ENCODE results near the gene INSRR.

The INSRR gene

DNA sequence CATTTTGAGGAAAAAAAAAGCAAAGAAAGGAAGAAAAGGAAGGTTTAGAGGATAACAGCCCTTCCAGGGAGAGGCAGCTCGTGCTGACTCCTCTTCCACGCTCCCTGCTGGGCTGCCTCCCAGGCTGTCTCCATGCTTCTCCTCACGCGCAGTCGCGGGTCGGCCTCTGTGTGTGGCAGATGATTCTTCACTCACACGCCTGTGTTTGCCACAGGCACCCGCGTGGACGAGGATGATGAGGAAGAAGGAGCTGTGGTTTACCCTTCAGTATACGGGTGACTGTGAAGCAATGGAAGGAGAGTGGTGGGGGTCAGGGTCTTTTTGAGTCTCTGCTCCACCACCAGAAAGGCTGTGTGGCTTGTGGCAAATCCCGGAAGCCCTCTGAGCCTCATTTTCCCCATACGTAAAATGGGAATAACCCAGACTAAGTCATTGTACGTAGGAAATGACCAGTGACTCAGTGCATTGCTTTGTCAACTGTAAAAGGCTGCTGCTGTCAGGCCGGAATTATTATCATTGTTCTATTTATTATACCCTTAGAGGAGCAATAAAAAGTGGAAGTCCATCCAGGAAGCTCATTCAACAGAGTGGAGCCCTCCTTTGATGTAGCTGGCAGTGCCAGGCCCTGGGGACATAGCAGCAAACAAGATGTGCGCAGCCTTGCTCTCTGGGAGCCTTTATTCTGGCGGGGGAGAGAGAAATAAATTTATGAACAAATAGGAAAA lies 30.4 kb downstream of the INSRR start:
- Mint-ChIP-seq H3K27me3 (peaks cover 18% of the 10 kb centered on the region), H3K4me3 (no peak overlapping the region), H3K36me3 (no peaks in the 10 kb centered on the region), H3K4me1 (no peaks in the 10 kb centered on the region), H3K27ac (no peak overlapping the region), H3K9me3 (no peaks in the 10 kb centered on the region)
- ATAC-seq (ENCODE audit: low read depth) (no peak), DNase-seq (ENCODE audit: low spot score in 2 of 2) (no peak)

GRCh38 chr1:156826630-156827029 lies 32.3 kb downstream of the INSRR start:
- Mint-ChIP-seq H3K27me3 (peaks cover 13% of the 10 kb centered on the region), H3K36me3 (no peaks in the 10 kb centered on the region), H3K4me3 (no peak overlapping the region), H3K4me1 (no peaks in the 10 kb centered on the region), H3K9me3 (no peaks in the 10 kb centered on the region), H3K27ac (no peak overlapping the region)
- ATAC-seq (ENCODE audit: low read depth) (no peak), DNase-seq (ENCODE audit: low spot score in 2 of 2) (no peak)

DNA sequence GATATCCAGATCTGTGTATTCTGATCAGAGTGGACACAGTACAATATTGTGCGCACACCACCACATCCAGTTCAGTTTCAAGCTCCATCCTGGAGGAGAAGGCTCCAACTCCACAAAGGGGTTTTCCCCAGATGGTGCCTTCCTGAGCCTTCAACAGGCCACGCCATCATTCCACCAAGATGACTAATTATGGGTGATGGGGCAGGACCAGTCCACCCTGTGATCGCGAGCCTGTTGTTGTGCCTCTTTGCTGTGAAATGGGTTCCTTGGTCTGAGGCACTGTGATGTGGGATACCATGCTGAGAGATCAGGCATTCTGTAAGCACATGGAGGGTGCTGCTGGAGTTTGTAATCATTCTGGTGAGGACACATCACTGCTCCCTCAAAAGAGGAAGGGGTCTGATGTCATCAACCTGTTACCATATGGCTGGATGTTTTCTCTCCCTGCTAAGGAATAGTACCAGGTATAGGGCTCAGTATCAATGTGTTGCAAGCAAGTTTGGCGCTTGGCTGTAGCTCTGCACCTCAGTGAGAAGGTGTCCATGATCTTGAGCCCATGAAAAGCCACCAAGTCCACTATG lies 35.6 kb downstream of the INSRR start:
- H3K27ac Mint-ChIP-seq = no peak overlapping the region
- no peak for ATAC-seq (ENCODE audit: low read depth)
- no peaks in the 10 kb centered on the region for H3K9me3 Mint-ChIP-seq
- H3K4me1 Mint-ChIP-seq = no peaks in the 10 kb centered on the region
- H3K36me3 Mint-ChIP-seq = no peaks in the 10 kb centered on the region
- peaks cover 9% of the 10 kb centered on the region for H3K27me3 Mint-ChIP-seq
- no peak for DNase-seq (ENCODE audit: low spot score in 2 of 2)
- H3K4me3 Mint-ChIP-seq = no peak overlapping the region

DNA sequence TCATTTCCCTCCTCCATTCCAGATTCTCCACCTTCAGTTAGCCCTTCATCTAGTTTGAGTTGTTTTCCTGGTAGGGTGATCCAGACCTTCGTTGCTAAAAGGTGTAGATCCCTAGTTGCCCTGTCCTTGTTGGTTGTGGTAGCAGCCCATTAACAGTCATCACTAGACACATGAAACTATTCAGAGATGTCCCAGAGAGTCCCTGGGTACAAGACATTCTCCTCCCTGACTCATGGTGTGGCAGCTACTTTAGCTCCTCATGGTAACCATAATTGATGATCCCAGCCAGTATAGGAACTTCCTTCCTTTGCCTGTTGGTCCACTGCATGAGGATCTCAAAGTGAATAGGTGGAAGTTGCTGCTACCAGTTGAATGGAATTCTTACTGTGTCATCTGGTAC lies 36.2 kb downstream of the INSRR start:
- DNase-seq (ENCODE audit: low spot score in 2 of 2) = no peak
- Mint-ChIP-seq H3K4me1 (no peaks in the 10 kb centered on the region), H3K4me3 (no peak overlapping the region), H3K9me3 (no peaks in the 10 kb centered on the region), H3K27ac (no peak overlapping the region), H3K27me3 (peaks cover 8% of the 10 kb centered on the region), H3K36me3 (no peaks in the 10 kb centered on the region)
- no peak for ATAC-seq (ENCODE audit: low read depth)

GRCh38 chr1:156821801-156822200 lies 37.1 kb downstream of the INSRR start:
- Mint-ChIP-seq H3K9me3 (no peaks in the 10 kb centered on the region), H3K4me3 (no peak overlapping the region), H3K36me3 (no peaks in the 10 kb centered on the region), H3K27ac (no peak overlapping the region), H3K4me1 (peaks cover 3% of the 10 kb centered on the region), H3K27me3 (peaks cover 8% of the 10 kb centered on the region)
- DNase-seq (ENCODE audit: low spot score in 2 of 2) (no peak), ATAC-seq (ENCODE audit: low read depth) (no peak)

DNA sequence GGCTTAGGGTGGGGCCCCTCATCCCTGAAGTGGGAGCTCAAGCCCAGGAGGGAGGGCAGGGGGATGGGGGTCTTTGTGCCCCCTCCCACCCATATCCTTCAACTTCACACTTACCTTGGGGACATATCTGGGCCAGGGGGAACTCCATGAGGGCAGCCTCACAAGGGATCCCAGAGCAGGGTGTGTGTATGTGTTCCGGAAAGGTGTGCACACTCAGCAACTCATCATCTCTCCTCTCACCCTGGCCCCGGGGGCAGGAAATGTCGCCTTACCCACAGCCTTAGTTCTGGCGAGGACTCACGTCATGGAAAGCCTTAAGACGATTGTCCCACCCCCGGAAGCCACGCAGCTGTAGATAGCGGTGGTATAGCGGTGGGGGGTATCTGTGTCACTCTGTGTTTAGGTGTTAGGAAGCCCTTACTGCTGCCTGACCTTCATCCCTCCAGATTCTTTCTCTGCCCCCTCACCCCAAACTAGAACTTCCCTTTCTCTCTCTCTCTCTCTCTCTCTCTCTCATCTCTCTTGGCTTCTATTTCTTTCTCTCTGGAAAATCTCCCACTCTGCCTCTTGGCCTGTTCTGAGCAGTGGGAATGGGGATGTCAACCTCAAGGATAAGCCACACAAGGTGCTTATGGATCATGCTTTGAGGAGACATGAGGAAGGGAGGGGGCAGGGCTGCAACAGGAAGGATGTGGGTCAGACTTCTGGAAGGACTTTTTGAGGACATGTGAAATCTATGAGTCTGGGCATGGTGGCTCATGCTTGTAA lies 42.2 kb downstream of the INSRR start, which contains the start of gene SH2D2A:
Gene SH2D2A, minus strand, starts transcription at position 288 of the 768 bp plus-strand sequence. Its CDS starts 140 bp downstream, at position 148.
- Mint-ChIP-seq H3K36me3 (no peaks in the 10 kb centered on the region), H3K27ac (peak within 1 kb of the TSS; percentile 87), H3K4me3 (peak within 1 kb of the TSS; percentile 60), H3K27me3 (peaks cover 6% of the 10 kb centered on the region), H3K4me1 (peaks cover 17% of the 10 kb centered on the region), H3K9me3 (no peaks in the 10 kb centered on the region)
- peak; percentile 87 for ATAC-seq (ENCODE audit: low read depth)
- DNase-seq (ENCODE audit: low spot score in 2 of 2) = peak; percentile 55 to 65

GRCh38 chr1:156815961-156816422 lies 42.9 kb downstream of the INSRR start:
- Mint-ChIP-seq H3K27me3 (peaks cover 3% of the 10 kb centered on the region), H3K4me3 (no peak overlapping the region), H3K36me3 (no peaks in the 10 kb centered on the region), H3K9me3 (no peaks in the 10 kb centered on the region), H3K4me1 (peaks cover 17% of the 10 kb centered on the region), H3K27ac (peak overlapping the region; percentile 87)
- DNase-seq (ENCODE audit: low spot score in 2 of 2) = no peak
- no peak for ATAC-seq (ENCODE audit: low read depth)

GRCh38 chr1:156815307-156815826 lies 43.5 kb downstream of the INSRR start:
- peak overlapping the region; percentile 87 for H3K27ac Mint-ChIP-seq
- H3K27me3 Mint-ChIP-seq = peaks cover 3% of the 10 kb centered on the region
- no peaks in the 10 kb centered on the region for H3K9me3 Mint-ChIP-seq
- no peak for DNase-seq (ENCODE audit: low spot score in 2 of 2)
- H3K4me3 Mint-ChIP-seq = peak overlapping the region; percentile 39
- ATAC-seq (ENCODE audit: low read depth) = no peak
- peaks cover 17% of the 10 kb centered on the region for H3K4me1 Mint-ChIP-seq
- H3K36me3 Mint-ChIP-seq = no peaks in the 10 kb centered on the region

GRCh38 chr1:156814571-156815260 lies 44.2 kb downstream of the INSRR start:
- DNase-seq (ENCODE audit: low spot score in 2 of 2) = no peak
- peak overlapping the region; percentile 85 for H3K4me3 Mint-ChIP-seq
- no peak for ATAC-seq (ENCODE audit: low read depth)
- no peak overlapping the region for H3K27ac Mint-ChIP-seq
- H3K36me3 Mint-ChIP-seq = no peaks in the 10 kb centered on the region
- no peaks in the 10 kb centered on the region for H3K9me3 Mint-ChIP-seq
- H3K27me3 Mint-ChIP-seq = peaks cover 3% of the 10 kb centered on the region
- H3K4me1 Mint-ChIP-seq = peaks cover 17% of the 10 kb centered on the region

DNA sequence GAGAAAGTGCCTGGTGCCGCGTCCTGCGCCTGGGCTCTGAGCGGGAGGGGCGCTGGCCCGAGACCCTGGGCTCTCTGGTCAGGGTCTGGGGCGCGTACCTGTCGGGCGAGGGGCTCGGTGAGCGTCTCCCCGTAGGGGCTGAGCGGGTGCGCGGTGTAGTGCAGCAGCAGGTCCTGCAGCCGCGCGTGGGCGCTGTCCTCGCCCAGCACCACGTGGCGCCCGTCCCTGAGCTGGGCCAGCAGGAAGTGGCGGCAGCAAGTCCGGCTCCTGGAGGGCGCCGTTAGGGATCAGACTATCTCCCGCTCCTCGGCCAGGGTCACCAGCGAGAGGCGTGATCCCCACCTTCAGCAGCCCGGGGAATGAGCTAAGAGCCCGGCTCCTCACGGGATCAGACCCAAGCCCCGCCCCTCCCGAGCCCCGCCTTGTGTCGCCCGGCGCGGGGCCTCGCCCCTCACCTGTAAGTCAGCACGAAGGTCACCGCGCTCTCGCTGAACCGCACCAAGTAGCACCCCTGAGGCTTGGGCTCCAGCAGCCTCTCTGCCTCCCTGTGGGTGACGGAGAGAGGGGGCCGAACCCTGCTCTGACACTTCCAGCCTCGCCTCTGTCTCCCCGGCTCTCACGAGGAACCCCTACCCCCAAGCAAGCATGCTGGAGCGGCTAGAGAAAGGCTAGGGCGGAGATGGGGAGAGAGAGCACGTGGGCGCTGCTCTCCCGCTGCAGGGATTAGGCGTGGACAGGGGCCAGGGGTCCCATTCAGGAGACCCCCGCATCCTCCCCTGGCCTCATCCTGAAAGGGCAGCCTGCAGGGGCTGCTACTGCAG lies 45.0 kb downstream of the INSRR start:
- H3K27ac Mint-ChIP-seq = no peak overlapping the region
- peaks cover 17% of the 10 kb centered on the region for H3K4me1 Mint-ChIP-seq
- DNase-seq (ENCODE audit: low spot score in 2 of 2) (peak; percentile 35 to 66), ATAC-seq (ENCODE audit: low read depth) (peak; percentile 55)
- H3K27me3 Mint-ChIP-seq = peaks cover 3% of the 10 kb centered on the region
- no peaks in the 10 kb centered on the region for H3K36me3 Mint-ChIP-seq
- H3K9me3 Mint-ChIP-seq = no peaks in the 10 kb centered on the region
- peak overlapping the region; percentile 85 for H3K4me3 Mint-ChIP-seq

- Mint-ChIP-seq H3K4me1 (peaks cover 17% of the 10 kb centered on the region), H3K4me3 (peak overlapping the region; percentile 85), H3K27ac (no peak overlapping the region), H3K27me3 (peaks cover 3% of the 10 kb centered on the region), H3K36me3 (no peaks in the 10 kb centered on the region), H3K9me3 (no peaks in the 10 kb centered on the region)
- DNase-seq (ENCODE audit: low spot score in 2 of 2) = no peak
- ATAC-seq (ENCODE audit: low read depth) = no peak
These were observed 45.6 kb downstream of the INSRR start for GRCh38 chr1:156813298-156813697.

- DNase-seq (ENCODE audit: low spot score in 2 of 2) (no peak), ATAC-seq (ENCODE audit: low read depth) (no peak)
- Mint-ChIP-seq H3K9me3 (no peaks in the 10 kb centered on the region), H3K4me1 (peaks cover 19% of the 10 kb centered on the region), H3K27ac (no peak overlapping the region), H3K27me3 (peaks cover 3% of the 10 kb centered on the region), H3K36me3 (no peaks in the 10 kb centered on the region), H3K4me3 (peak overlapping the region; percentile 21)
These were observed 46.5 kb downstream of the INSRR start for GRCh38 chr1:156812293-156812990.
